Erythroblast (primary cell): ENCODE results near the gene TP53BP2.

Experiments used
- GATA1 ChIP-seq: IDR thresholded peaks from 2 replicates; pipeline ENCODE4 v1.6.1; 2011; ENCODE audit warnings: low read depth, mild to moderate bottlenecking, control low read depth, low read length, moderate library complexity
- POLR2A ChIP-seq: IDR thresholded peaks from 2 replicates; pipeline ENCODE4 v1.6.1; 2011; ENCODE audit warnings: mild to moderate bottlenecking, low read length

GRCh38 chr1:223885614-223886013, 39.9 kb upstream of the TP53BP2 start:
- TF ChIP-seq POLR2A (no peak), GATA1 (no peak)
